K562 (cell line): ENCODE results near the gene NANS. TPM values are rescaled to one million over a fixed set of nuclear protein-coding genes. Genes with fewer than 3 reads are reported as not detected.
A peak's percentile ranks its signal among the peaks of the same experiment; 100 is the strongest.

ENCODE experiments used
- ATAC-seq: fragments of 200-7000 bp; cut with Tn5 transposase; 3 replicates; pipeline ENCODE4 v1.9.1; 2020; ENCODE audit warnings: moderate library complexity
- BruUV-seq: library from RNA; stranded (reverse); fragments of 400-500 nt; replicated peaks from 2 replicates; lab custom pipeline; 2021; lab: Mats Ljungman, UMichigan
- CTCF ChIA-PET: fragments of 300-600 bp; formaldehyde crosslinking; extraction: SDS; loops from one replicate; lab custom pipeline; 2021; ENCODE audit warnings: low intra/inter-chr PET ratio; lab: Yijun Ruan, JAX
- POLR2A ChIA-PET: fragments of 300-600, 350-650 bp; sonication (Branson Sonifier 250); formaldehyde crosslinking; extraction: SDS; loops from one replicate; lab custom pipeline; 2021; ENCODE audit warnings: antibody characterized with exemption, inconsistent platforms; lab: Yijun Ruan, JAX
- DNase-seq, 4 experiments: peaks; one replicate each; pipeline versions ENCODE4 v3.0.0 to v3.0.0-alpha.2; 2011 to 2018; ENCODE audit warnings: low spot score in 3 of 4, mixed read lengths in 3 of 4; ENCODE audit errors: extremely low read depth in 1 of 4
- FAIRE-seq: peaks from 2 replicates; lab custom pipeline; 2011; peaks lifted over from hg19 to GRCh38; lab: Jason Lieb, UNC
- H2AFZ ChIP-seq: 2 replicates; pipeline ENCODE4 v1.6.0; 2011; ENCODE audit warnings: low read depth, low read length, control low read depth, inconsistent platforms
- H3K27ac ChIP-seq: fragments of 200-600 bp; 3 replicates; pipeline ENCODE4 v1.8.0; 2011; ENCODE audit warnings: low read depth, mild to moderate bottlenecking, control low read depth, inconsistent platforms, low read length, moderate library complexity, mixed read lengths; ENCODE audit errors: extremely low read depth
- H3K27me3 ChIP-seq, 2 experiments: fragments of 300-600 bp in 1 of 2; 2 replicates in 1 of 2; 3 replicates in 1 of 2; pipeline versions ENCODE4 v1.6.0 to v1.8.0; 2011; ENCODE audit warnings: inconsistent platforms in 2 of 2, low read length in 2 of 2, mild to moderate bottlenecking in 1 of 2, mixed read lengths in 1 of 2, moderate library complexity in 1 of 2; ENCODE audit not compliant: control insufficient read depth in 2 of 2, insufficient read depth in 2 of 2
- H3K36me3 ChIP-seq: fragments of 300-600 bp; 3 replicates; pipeline ENCODE4 v1.8.0; 2011; ENCODE audit warnings: mild to moderate bottlenecking, low read length, inconsistent platforms; ENCODE audit not compliant: control insufficient read depth, insufficient read depth
- H3K4me1 ChIP-seq, 2 experiments: fragments of 200-600 bp in 1 of 2; replicated peaks in 1 of 2; 2 replicates in 1 of 2; 3 replicates in 1 of 2; pipeline versions ENCODE4 v1.5.1 to v1.8.0; 2011; ENCODE audit warnings: inconsistent platforms in 2 of 2, low read length in 2 of 2, mild to moderate bottlenecking in 1 of 2, mixed read lengths in 1 of 2, moderate library complexity in 1 of 2; ENCODE audit not compliant: control insufficient read depth in 2 of 2, insufficient read depth in 2 of 2
- H3K4me2 ChIP-seq: 2 replicates; pipeline ENCODE4 v1.6.1; 2011; ENCODE audit warnings: low read length, control low read depth, inconsistent platforms, mixed read lengths; ENCODE audit not compliant: insufficient read depth
- H3K4me3 ChIP-seq: fragments of 200-600 bp; sonication (generic), shearing (Covaris generic); 2 replicates; pipeline ENCODE4 v1.5.1; 2016; ENCODE audit warnings: control low read depth, inconsistent platforms
- H3K79me2 ChIP-seq: fragments of 200-600 bp; 3 replicates; pipeline ENCODE4 v1.8.0; 2011; ENCODE audit warnings: low read length, inconsistent platforms; ENCODE audit not compliant: control insufficient read depth, insufficient read depth
- H3K9ac ChIP-seq, 2 experiments: 2 replicates each; pipeline versions ENCODE4 v1.6.0 to v1.6.1; 2011; ENCODE audit warnings: low read depth in 2 of 2, low read length in 2 of 2, control low read depth in 1 of 2, inconsistent platforms in 1 of 2, mild to moderate bottlenecking in 1 of 2, mixed read lengths in 1 of 2; ENCODE audit not compliant: insufficient read depth in 1 of 2
- H3K9me1 ChIP-seq: one replicate; pipeline ENCODE4 v1.6.0; 2011; ENCODE audit warnings: inconsistent platforms, mild to moderate bottlenecking, low read length, moderate library complexity; ENCODE audit not compliant: control insufficient read depth, insufficient read depth
- H3K9me3 ChIP-seq: replicated peaks from 2 replicates; pipeline ENCODE4 v1.5.1; 2011; ENCODE audit warnings: low read depth, low read length, inconsistent platforms; ENCODE audit not compliant: control insufficient read depth, insufficient read depth
- H4K20me1 ChIP-seq: replicated peaks from 2 replicates; pipeline ENCODE4 v1.6.1; 2011; ENCODE audit warnings: low read length, inconsistent platforms, mixed read lengths; ENCODE audit not compliant: control insufficient read depth, insufficient read depth
- DACH1 ChIP-seq: fragments of 450-650 bp; IDR thresholded peaks from 2 replicates; pipeline ENCODE4 v1.6.1; 2018; ENCODE audit not compliant: partially characterized antibody
- HOMEZ ChIP-seq: fragments of 250-450 bp; sonication (Bioruptor Pico); IDR thresholded peaks from 2 replicates; pipeline ENCODE4 v1.4.0; 2020; ENCODE audit warnings: mild to moderate bottlenecking, moderate library complexity
- REST ChIP-seq, 2 experiments: fragments of 450-650 bp; formaldehyde crosslinking in 1 of 2; IDR thresholded peaks; 2 replicates each; pipeline versions ENCODE4 v1.4.0 to v1.6.1; 2014 to 2020; ENCODE audit warnings: mild to moderate bottlenecking in 2 of 2, borderline replicate concordance in 1 of 2, low read depth in 1 of 2
- ZBTB49 ChIP-seq: sonication (generic); formaldehyde crosslinking; IDR thresholded peaks from 2 replicates; pipeline ENCODE4 v1.8.0; 2022; ENCODE audit warnings: missing genetic modification reagents, mild to moderate bottlenecking, borderline replicate concordance
- WGBS: fragments of 100-300 bp; shearing (Covaris generic); methylation state at CpG from one replicate; pipeline ENCODE4 v1.1.6; 2016; ENCODE audit warnings: low coverage, mixed read lengths; ENCODE audit not compliant: insufficient coverage; ENCODE audit errors: missing lambda C conversion rate; 5-methylcytosine and 5-hydroxymethylcytosine counted together
- in situ Hi-C: fragments of 300-500 bp; cut with MboI; formaldehyde crosslinking; loops from 4 replicates; pipeline ENCODE4 v1.15.0; 2018; ENCODE audit warnings: inconsistent platforms, mixed read lengths
- intact Hi-C: fragments of 100-400 bp; cut with micrococcal nuclease; formaldehyde crosslinking; loops from 2 replicates; pipeline ENCODE4 v1.14.2; 2022
- polyA plus RNA-seq, 8 experiments: library from polyadenylated mRNA; depleted of rRNA in 4 of 8; stranded (reverse) in 5 of 8; unstranded in 3 of 8; fragments of >200 nt; fragmentation: Nextera tagmentation in 2 of 8; fragmentation: Illumina TruSeq in 1 of 8; extraction: Ambion mirVana in 2 of 8; extraction: Trizol in 1 of 8; gene quantifications; 2 replicates each; pipeline versions ENCODE4 v1.2.1 to v1.2.3, GENCODE V29; 2011 to 2014; ENCODE audit warnings: inconsistent platforms in 1 of 8, missing spikeins in 1 of 8
- total RNA-seq, 7 experiments: library from RNA; depleted of rRNA in 6 of 7; stranded (reverse); fragments of >200 nt in 6 of 7; fragmentation: Illumina TruSeq in 2 of 7; extraction: Trizol in 2 of 7; gene quantifications; 2 replicates each; pipeline versions ENCODE4 v1.2.1 to v1.2.3, GENCODE V29; 2011 to 2021; ENCODE audit warnings: low replicate concordance in 1 of 7

NANS gene
- total and polyA plus RNA-seq, 9 of the 15 experiments (the other 6 are each of a cell fraction or from before 2014, with no cell fraction given) = 37.1 to 181 (median 137) TPM

GRCh38 chr9:98071737-98072136 lies 15.2 kb downstream of the NANS start (continued):
- no peak for TF ChIP-seq DACH1

DNA sequence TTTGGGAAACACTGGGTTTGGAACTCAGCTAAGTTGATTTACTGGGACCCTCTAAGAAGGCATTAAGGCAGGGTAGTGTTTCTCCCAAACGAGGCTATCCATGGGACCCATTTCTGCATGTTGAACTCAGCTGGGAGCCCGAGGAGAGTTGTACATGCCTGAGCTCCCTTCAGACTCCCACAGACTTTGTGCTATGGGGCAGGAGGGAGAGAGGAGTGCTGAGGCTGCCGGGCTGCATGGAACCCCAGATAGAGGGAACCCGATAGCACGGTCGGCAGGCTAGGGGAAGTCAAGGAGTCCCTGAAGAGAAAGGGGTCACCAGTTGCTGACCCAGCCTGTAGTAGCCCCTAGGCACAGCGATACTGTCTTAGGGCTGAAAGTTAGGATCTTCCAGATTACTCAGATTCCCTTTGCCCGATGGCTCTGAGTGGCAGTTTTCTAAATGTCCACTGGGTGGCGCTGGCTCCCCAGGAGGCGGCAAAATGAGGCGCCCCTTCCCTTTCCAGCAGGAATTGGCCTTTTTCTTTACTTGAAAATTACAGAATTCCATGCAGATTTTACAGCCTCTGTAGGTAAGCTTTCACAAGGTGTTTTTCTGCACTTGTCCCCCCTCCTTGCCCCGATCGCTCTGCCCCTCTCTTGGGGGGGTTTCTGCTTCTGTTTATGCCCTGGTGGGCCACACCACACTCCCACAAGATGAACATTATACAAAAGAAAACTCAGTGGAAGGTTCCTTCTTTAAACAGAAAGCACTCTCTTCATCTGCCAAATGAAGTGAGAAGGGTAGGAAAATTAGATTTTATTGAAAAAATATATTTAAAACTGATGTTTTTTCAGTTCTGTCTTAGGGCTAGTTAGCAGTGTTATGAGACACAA lies 17.8 kb downstream of the NANS start:
- DNase-seq (peak; percentile 62 to 78 (median 68)), FAIRE-seq (peak; percentile 85), ATAC-seq (peak; percentile 84)
- 14% methylated on average over 13 of the region's 13 CpGs for WGBS
- no TSS peak for BruUV-seq
- H3K4me3 ChIP-seq = no peak overlapping the region
- peaks cover 65% of the 10 kb centered on the region for H3K36me3 ChIP-seq
- intact Hi-C loops (loop anchor here (1.0 to 2.0 kb wide), 3 partner anchors 130 to 189 kb away; partner anchors contain the start of gene TRMO), in situ Hi-C loops (no loop called here)
- POLR2A ChIA-PET = interaction anchor here (0.7 to 3.9 kb wide), 5 partner anchors 17 to 183 kb away, joined by 3 to 30 read pairs (median 4); partner anchors contain the start of gene NANS
- no peaks in the 10 kb centered on the region for H3K9me1 ChIP-seq
- no peaks in the 10 kb centered on the region for H3K27me3 ChIP-seq
- peak overlapping the region; percentile 12; the same call in 1 of the 2 replicates for H2AFZ ChIP-seq
- CTCF ChIA-PET = interaction anchor here (0.6 to 1.3 kb wide), 6 partner anchors 150 to 702 kb away, joined by 3 to 5 read pairs (median 4); no protein-coding TSS in a partner anchor
- H3K4me1 ChIP-seq = peaks cover 4% of the 10 kb centered on the region in 2 experiments; a peak in 2 of 5 replicates
- H4K20me1 ChIP-seq = peaks cover 8% of the 10 kb centered on the region; the same call in 1 of the 2 replicates
- no peaks in the 10 kb centered on the region for H3K9me3 ChIP-seq
- peak overlapping the region; percentile 40; the same call in 1 of the 2 replicates for H3K4me2 ChIP-seq
- H3K27ac ChIP-seq = peak overlapping the region; percentile 4; the same call in 2 of the 3 replicates
- peaks cover 38% of the 10 kb centered on the region for H3K79me2 ChIP-seq
- H3K9ac ChIP-seq = peak overlapping the region in 1 of 2 experiments; percentile 84; a peak in 1 of 4 replicates
- no peak for TF ChIP-seq HOMEZ (CRISPR knock-in tag)
- no peak for TF ChIP-seq ZBTB49 (CRISPR knock-in tag)
- TF ChIP-seq REST (IDR thresholded peaks at IDR 0.05; ENCODE audit: borderline replicate concordance) = peak; percentile 48; the same call in 1 of the 2 replicates
- TF ChIP-seq REST (CRISPR knock-in tag; IDR thresholded peaks at IDR 0.05; ENCODE audit: low read depth) = no peak
